ENCODE measurements around the gene PPP1R12C. TPM values are rescaled to one million over a fixed set of nuclear protein-coding genes. Genes with fewer than 3 reads are reported as not detected.
"Not testable (repeated sequence)": the region's sequence is repeated elsewhere in the genome, so short reads cannot be mapped to it uniquely, and the experiment has no call there.

PPP1R12C gene
- total and polyA plus RNA-seq, 4 donors = 20.4 to 128 (median 89.5) TPM

DNA sequence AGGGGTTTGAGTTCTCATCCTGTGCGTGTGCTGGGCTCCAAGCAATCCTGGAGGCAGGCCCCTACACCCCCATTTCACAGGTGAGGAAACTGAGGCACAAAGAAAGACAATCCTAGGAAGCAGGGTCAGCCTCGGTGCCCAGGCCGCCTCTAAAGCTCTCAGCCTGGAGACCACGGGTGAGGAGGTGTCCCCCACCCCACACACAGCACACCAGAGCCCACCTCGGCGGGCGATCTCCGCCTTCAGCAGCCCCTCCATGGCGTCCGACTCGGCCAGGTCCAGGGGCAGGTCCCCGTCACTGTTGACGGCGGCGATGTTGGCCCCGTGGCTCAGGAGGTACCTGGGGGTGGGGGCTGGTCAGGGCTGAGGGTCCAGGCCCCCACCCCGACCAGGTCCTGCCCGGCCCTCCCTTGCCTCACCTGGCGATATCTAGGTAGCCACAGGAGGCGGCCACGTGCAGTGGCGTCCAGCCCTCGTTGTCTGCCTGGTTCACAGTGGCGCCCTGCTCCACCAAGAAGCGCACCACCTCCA lies 5.1 kb downstream of the PPP1R12C start:
- H3K4me1 ChIP-seq (ENCODE audit: control insufficient read depth, insufficient read depth, low read length) = peaks cover 46% of the 10 kb centered on the region
- no peaks in the 10 kb centered on the region for H3K9me3 ChIP-seq (ENCODE audit: control insufficient read depth, insufficient read depth, low read length)
- no peak for DNase-seq (ENCODE audit: low read depth in 4 of 6, low spot score in 6 of 6)
- 97% methylated on average over 23 of the region's 25 CpGs for WGBS (ENCODE audit: insufficient coverage)
- H3K27ac ChIP-seq (ENCODE audit: low read depth, low read length) = no peak overlapping the region
- no peak overlapping the region for H3K4me3 ChIP-seq (ENCODE audit: low read depth, low read length)
- peaks cover 60% of the 10 kb centered on the region for H3K36me3 ChIP-seq (ENCODE audit: control insufficient read depth, insufficient read depth, low read length)
- H3K27me3 ChIP-seq (ENCODE audit: control insufficient read depth, insufficient read depth, low read length) = no peaks in the 10 kb centered on the region

DNA sequence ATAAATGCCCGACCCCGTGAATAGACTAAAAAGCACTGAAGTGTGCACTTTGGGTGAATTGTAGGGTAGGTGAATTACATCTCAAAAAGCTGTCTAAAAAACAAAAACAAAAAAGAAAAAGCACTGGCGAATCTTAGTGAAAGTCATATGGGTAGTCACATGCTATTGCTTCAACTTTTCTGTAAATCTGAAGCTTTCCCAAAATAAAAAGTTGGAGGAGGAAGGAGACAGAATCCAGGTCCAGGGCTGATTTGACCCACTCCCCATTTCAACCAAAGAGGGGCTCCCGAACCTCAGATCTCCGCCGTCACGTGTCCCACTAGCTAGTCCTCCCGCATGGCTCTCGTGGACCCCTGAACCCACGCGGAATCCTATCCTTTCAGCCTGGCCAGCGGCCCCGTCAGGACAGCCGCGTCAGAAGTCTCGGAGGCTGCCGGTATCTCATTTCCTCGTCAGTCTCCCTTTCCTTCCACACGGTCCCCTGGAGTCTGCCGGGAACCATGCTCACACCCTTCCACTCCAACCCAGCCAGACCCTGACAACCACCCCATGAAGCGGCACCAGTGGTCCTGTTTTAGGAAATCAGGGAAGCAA lies 6.1 kb downstream of the PPP1R12C start:
- Histone ChIP-seq H3K27ac (ENCODE audit: low read depth, low read length) (no peak overlapping the region), H3K4me1 (ENCODE audit: control insufficient read depth, insufficient read depth, low read length) (peaks cover 41% of the 10 kb centered on the region), H3K9me3 (ENCODE audit: control insufficient read depth, insufficient read depth, low read length) (no peaks in the 10 kb centered on the region), H3K27me3 (ENCODE audit: control insufficient read depth, insufficient read depth, low read length) (no peaks in the 10 kb centered on the region), H3K4me3 (ENCODE audit: low read depth, low read length) (no peak overlapping the region), H3K36me3 (ENCODE audit: control insufficient read depth, insufficient read depth, low read length) (peaks cover 64% of the 10 kb centered on the region)
- WGBS (ENCODE audit: insufficient coverage) = 87% methylated on average over 18 of the region's 21 CpGs
- DNase-seq (ENCODE audit: low read depth in 4 of 6, low spot score in 6 of 6) = no peak

DNA sequence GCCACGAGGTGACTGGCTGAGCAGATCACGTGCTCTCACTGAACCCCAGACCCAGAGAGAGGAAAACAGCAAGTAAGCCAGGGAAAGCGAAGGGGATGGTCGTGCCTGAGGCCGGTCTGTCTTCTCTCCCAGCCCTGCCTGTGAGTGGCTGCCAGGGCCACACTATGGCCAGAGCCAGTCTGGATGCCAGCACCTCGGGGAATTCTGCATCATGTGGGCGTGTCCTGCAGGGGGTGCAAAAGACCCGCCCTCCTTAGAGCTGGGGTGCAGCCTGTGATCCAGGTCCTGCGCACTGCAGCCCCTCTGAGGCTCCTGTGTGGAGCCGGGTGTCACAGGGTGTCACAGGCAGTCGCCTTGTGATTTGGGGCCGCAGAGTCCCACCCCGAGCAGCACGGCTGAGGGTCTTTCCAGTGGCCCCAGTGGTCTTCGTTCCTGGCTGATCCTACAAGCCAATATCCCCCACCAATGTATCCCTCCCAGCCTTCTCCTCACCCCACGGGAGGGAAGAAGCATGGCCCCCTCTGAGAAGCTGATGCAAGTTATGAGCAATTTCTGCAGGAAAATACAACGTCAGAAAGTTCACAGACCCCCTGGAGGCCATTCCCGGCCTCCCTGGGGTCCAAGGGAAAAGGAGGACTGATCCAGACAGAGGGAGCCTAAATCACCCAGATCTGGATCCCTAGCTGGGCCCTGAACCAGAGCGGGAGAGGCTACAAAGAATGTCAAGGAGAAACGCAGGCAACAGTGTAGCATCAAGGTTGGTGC lies 7.7 kb downstream of the PPP1R12C start:
- Histone ChIP-seq H3K36me3 (ENCODE audit: control insufficient read depth, insufficient read depth, low read length) (peaks cover 62% of the 10 kb centered on the region), H3K9me3 (ENCODE audit: control insufficient read depth, insufficient read depth, low read length) (no peaks in the 10 kb centered on the region), H3K27me3 (ENCODE audit: control insufficient read depth, insufficient read depth, low read length) (no peaks in the 10 kb centered on the region), H3K27ac (ENCODE audit: low read depth, low read length) (no peak overlapping the region), H3K4me3 (ENCODE audit: low read depth, low read length) (no peak overlapping the region), H3K4me1 (ENCODE audit: control insufficient read depth, insufficient read depth, low read length) (peaks cover 24% of the 10 kb centered on the region)
- WGBS (ENCODE audit: insufficient coverage) = 90% methylated on average over 20 of the region's 20 CpGs
- no peak for DNase-seq (ENCODE audit: low read depth in 4 of 6, low spot score in 6 of 6)

DNA sequence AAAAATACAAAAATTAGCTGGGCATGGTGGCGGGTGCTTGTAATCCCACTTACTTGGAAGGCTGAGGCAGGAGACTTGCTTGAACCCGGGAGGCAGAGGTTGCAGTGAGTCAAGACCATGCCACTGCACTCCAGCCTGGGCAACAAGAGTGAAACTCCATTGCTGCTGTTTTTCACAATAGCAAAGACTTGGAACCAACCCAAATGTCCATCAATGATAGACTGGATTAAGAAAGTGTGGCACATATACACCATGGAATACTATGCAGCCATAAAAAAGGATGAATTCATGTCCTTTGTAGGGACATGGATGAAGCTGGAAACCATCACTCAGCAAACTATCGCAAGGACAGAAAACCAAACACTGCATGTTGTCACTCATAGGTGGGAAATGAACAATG lies 10.2 kb downstream of the PPP1R12C start:
- not testable (repeated sequence) for H3K27me3 ChIP-seq (ENCODE audit: control insufficient read depth, insufficient read depth, low read length); H3K4me1 ChIP-seq (ENCODE audit: control insufficient read depth, insufficient read depth, low read length); H3K27ac ChIP-seq (ENCODE audit: low read depth, low read length); H3K4me3 ChIP-seq (ENCODE audit: low read depth, low read length); H3K9me3 ChIP-seq (ENCODE audit: control insufficient read depth, insufficient read depth, low read length); DNase-seq (ENCODE audit: low read depth in 4 of 6, low spot score in 6 of 6)
- peaks cover 48% of the 10 kb centered on the region for H3K36me3 ChIP-seq (ENCODE audit: control insufficient read depth, insufficient read depth, low read length)
- WGBS (ENCODE audit: insufficient coverage) = 100% methylated on average over 2 of the region's 3 CpGs

DNA sequence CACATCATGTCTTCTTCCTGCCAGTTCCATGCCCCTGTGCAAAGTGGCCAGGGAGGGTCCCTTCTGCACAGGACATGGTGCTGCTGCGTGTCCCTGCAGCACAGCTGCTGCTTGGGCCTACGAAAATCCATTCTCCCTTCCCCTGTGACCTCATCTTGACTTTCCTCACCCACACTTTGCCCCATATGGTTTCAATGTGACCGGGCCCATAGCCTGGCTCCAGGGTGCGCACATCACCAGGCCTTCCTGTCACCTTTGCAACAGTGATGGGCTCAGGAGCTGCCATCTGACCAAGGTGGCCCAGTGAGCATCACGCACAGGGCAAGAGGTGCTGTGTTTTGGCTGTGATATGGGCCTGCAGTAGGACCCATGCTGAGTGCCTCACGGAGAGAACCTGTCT lies 10.8 kb downstream of the PPP1R12C start:
- WGBS (ENCODE audit: insufficient coverage) = 91% methylated on average over 6 of the region's 6 CpGs
- no peak for DNase-seq (ENCODE audit: low read depth in 4 of 6, low spot score in 6 of 6)

DNA sequence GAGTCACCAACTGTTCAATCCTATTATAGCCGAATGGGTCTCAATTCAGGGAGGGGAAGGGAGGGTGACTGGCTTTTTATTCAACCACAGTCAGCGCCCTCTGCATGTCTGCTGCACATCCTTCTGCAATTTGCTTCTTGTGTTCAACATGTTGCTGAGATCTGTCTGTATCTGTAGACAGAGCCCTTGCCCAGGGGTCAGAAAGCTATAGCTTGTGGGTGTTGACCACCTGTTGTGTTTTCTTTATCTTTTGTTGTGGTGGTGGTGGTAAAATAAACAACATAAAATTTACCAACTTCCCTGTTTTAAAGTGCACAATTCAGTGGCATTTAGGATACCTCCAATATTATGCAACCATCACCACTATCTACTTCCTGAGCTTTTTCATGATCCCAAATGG lies 12.2 kb downstream of the PPP1R12C start:
- no peaks in the 10 kb centered on the region for H3K27me3 ChIP-seq (ENCODE audit: control insufficient read depth, insufficient read depth, low read length)
- WGBS (ENCODE audit: insufficient coverage) = 100% methylated on average over 1 of the region's 2 CpGs
- no peak overlapping the region for H3K4me3 ChIP-seq (ENCODE audit: low read depth, low read length)
- DNase-seq (ENCODE audit: low read depth in 4 of 6, low spot score in 6 of 6) = no peak
- peaks cover 52% of the 10 kb centered on the region for H3K36me3 ChIP-seq (ENCODE audit: control insufficient read depth, insufficient read depth, low read length)
- no peaks in the 10 kb centered on the region for H3K9me3 ChIP-seq (ENCODE audit: control insufficient read depth, insufficient read depth, low read length)
- H3K27ac ChIP-seq (ENCODE audit: low read depth, low read length) = no peak overlapping the region
- peaks cover 9% of the 10 kb centered on the region for H3K4me1 ChIP-seq (ENCODE audit: control insufficient read depth, insufficient read depth, low read length)

More for the DNA sequence above, 10.8 kb downstream of the PPP1R12C start:
- no peaks in the 10 kb centered on the region for H3K27me3 ChIP-seq (ENCODE audit: control insufficient read depth, insufficient read depth, low read length)
- peaks cover 2% of the 10 kb centered on the region for H3K4me1 ChIP-seq (ENCODE audit: control insufficient read depth, insufficient read depth, low read length)
- H3K9me3 ChIP-seq (ENCODE audit: control insufficient read depth, insufficient read depth, low read length) = no peaks in the 10 kb centered on the region
- H3K36me3 ChIP-seq (ENCODE audit: control insufficient read depth, insufficient read depth, low read length) = peaks cover 48% of the 10 kb centered on the region
- no peak overlapping the region for H3K27ac ChIP-seq (ENCODE audit: low read depth, low read length)
- no peak overlapping the region for H3K4me3 ChIP-seq (ENCODE audit: low read depth, low read length)

DNA sequence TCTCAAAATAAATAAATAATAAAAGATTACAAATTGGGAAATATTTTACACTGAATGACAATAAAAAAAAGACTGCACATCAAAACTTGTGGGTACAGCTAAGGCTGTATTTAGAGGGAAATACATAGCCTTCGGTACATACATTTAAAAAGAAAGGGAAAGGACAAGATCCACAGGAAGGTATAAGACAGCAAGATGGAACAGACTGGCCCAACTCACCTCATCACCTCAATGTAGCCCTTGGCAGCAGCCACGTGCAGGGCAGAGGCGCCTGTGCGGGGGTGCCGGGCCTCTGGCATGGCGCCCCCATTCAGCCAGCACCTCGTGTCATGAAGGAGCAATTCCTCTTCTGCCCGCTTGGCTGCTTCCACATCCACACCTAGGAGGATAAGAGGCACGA lies 14.2 kb downstream of the PPP1R12C start:
- Histone ChIP-seq H3K4me3 (ENCODE audit: low read depth, low read length) (no peak overlapping the region), H3K27me3 (ENCODE audit: control insufficient read depth, insufficient read depth, low read length) (no peaks in the 10 kb centered on the region), H3K27ac (ENCODE audit: low read depth, low read length) (no peak overlapping the region), H3K4me1 (ENCODE audit: control insufficient read depth, insufficient read depth, low read length) (peaks cover 19% of the 10 kb centered on the region), H3K9me3 (ENCODE audit: control insufficient read depth, insufficient read depth, low read length) (no peaks in the 10 kb centered on the region), H3K36me3 (ENCODE audit: control insufficient read depth, insufficient read depth, low read length) (peaks cover 57% of the 10 kb centered on the region)
- DNase-seq (ENCODE audit: low read depth in 4 of 6, low spot score in 6 of 6) = no peak
- WGBS (ENCODE audit: insufficient coverage) = 96% methylated on average over 9 of the region's 9 CpGs

DNA sequence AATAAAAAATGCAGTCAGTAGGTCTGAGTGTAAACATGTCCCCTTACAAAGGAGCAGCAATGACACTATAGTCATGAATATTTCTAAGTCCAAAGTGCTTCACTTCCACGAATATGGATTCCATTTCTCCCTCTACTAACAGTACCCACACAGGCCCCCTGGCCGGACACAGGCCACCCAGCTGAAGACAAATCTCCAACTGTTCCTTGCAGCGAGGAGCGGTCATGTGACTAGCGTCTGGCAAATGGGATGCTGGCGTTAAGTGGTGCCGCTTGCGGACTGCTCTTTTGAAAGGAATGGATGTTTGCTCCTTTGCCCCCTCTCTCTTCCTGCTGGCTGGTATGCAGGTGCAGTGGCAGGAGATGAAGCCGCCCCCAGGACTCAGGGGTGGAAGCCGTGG lies 16.2 kb downstream of the PPP1R12C start:
- WGBS (ENCODE audit: insufficient coverage) = 77% methylated on average over 4 of the region's 10 CpGs
- Histone ChIP-seq H3K27me3 (ENCODE audit: control insufficient read depth, insufficient read depth, low read length) (no peaks in the 10 kb centered on the region), H3K4me3 (ENCODE audit: low read depth, low read length) (no peak overlapping the region), H3K9me3 (ENCODE audit: control insufficient read depth, insufficient read depth, low read length) (no peaks in the 10 kb centered on the region), H3K27ac (ENCODE audit: low read depth, low read length) (no peak overlapping the region), H3K4me1 (ENCODE audit: control insufficient read depth, insufficient read depth, low read length) (peaks cover 19% of the 10 kb centered on the region), H3K36me3 (ENCODE audit: control insufficient read depth, insufficient read depth, low read length) (peaks cover 60% of the 10 kb centered on the region)
- DNase-seq (ENCODE audit: low read depth in 4 of 6, low spot score in 6 of 6) = no peak

DNA sequence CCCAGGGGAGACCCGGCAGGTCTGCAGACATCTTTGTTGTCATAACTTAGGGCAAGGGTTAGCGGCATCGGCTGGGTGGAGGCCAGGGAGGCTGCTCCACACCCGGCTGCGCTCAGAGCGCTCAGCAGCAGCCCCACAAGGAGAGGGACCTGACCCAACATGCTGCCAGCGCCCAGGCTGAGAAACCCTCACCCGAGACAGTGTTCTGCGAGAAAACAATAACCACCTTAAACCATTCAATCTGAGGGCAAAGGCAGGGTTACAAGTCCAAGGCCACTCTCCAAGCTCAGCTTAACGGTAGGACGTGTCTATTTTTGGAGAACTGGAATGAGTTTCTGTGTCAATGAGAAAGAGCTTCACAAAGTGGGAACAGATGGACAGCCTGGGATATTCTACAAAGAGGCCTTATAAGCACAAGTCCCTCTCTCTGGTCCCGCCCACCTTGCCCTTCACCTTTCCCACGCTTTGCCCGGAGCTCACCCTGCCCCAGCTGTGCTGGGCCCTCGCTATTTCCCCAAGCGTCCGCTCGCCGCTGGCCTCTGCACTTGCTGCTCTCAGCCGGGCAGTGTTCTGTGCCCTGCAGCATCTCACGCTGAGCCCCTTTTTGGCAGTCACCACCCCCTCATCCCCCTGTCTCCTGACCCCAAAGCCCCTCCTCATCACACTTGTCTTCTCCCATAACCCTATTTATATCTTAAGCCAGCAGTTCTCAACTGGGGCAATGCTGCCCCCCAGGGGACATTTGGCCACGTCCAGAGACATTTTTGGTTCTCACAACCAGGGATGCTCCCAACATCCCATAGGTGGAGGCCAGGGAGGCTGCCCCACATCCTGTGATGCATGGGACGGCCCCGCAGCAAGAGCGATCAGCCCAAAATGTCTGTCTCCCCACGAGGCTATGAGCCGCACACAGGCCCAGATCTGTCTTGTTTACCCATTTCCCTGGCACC lies 17.6 kb downstream of the PPP1R12C start:
- Histone ChIP-seq H3K4me1 (ENCODE audit: control insufficient read depth, insufficient read depth, low read length) (peaks cover 19% of the 10 kb centered on the region), H3K4me3 (ENCODE audit: low read depth, low read length) (no peak overlapping the region), H3K27ac (ENCODE audit: low read depth, low read length) (no peak overlapping the region), H3K9me3 (ENCODE audit: control insufficient read depth, insufficient read depth, low read length) (no peaks in the 10 kb centered on the region), H3K27me3 (ENCODE audit: control insufficient read depth, insufficient read depth, low read length) (no peaks in the 10 kb centered on the region), H3K36me3 (ENCODE audit: control insufficient read depth, insufficient read depth, low read length) (peaks cover 72% of the 10 kb centered on the region)
- no peak for DNase-seq (ENCODE audit: low read depth in 4 of 6, low spot score in 6 of 6)
- 70% methylated on average over 26 of the region's 27 CpGs for WGBS (ENCODE audit: insufficient coverage)
